Frontal cortex (tissue), 4 donors: ENCODE measurements around the gene FNBP1L. TPM values are rescaled to one million over a fixed set of nuclear protein-coding genes. Genes with fewer than 3 reads are reported as not detected.
"Not testable (repeated sequence)": the region's sequence is repeated elsewhere in the genome, so short reads cannot be mapped to it uniquely, and the experiment has no call there.

Experiments
- DNase-seq, 2 donors: peaks; one replicate each; pipeline ENCODE4 v3.0.0; 2012; ENCODE audit warnings: low spot score in 2 of 2
- FAIRE-seq: peaks from 2 replicates; lab custom pipeline; 2012; peaks lifted over from hg19 to GRCh38; lab: Jason Lieb, UNC
- total RNA-seq: library from RNA; depleted of rRNA; stranded (reverse); fragments of >200 nt; gene quantifications from one replicate; pipeline ENCODE4 v1.2.3, GENCODE V29; 2014
- donor health status: control.
- donor health status: control.
- donor health status: control.

Gene FNBP1L
- total RNA-seq, 1 donor from 2014 or later, result 254 TPM

- FAIRE-seq, result no peak
Observed at GRCh38 chr1:93442008-93442666, 5.8 kb upstream of the FNBP1L start.

GRCh38 chr1:93442741-93443140 is 5.2 kb upstream of the FNBP1L start:
- no peak for DNase-seq
- FAIRE-seq, result no peak

More at GRCh38 chr1:93442008-93442666, 5.8 kb upstream of the FNBP1L start:
- DNase-seq, result no peak

- DNase-seq (no peak), FAIRE-seq (no peak)
Observed at GRCh38 chr1:93443454-93443853, 4.5 kb upstream of the FNBP1L start.

GRCh38 chr1:93446837-93447451 is 974 bp upstream of the FNBP1L start:
- DNase-seq, result peak in 1 of 2 donors; percentile 32

GRCh38 chr1:93448292-93448982 is 519 bp downstream of the FNBP1L start:
- DNase-seq (peak; percentile 54 to 61), FAIRE-seq (no peak)

More at GRCh38 chr1:93446837-93447451, 974 bp upstream of the FNBP1L start:
- no peak for FAIRE-seq

- no peak for DNase-seq
- no peak for FAIRE-seq
Observed at GRCh38 chr1:93448983-93449804, 1.3 kb downstream of the FNBP1L start.

GRCh38 chr1:93450321-93450720 is 2.4 kb downstream of the FNBP1L start:
- DNase-seq (no peak), FAIRE-seq (no peak)

GRCh38 chr1:93453911-93454310 is 6.0 kb downstream of the FNBP1L start:
- no peak for FAIRE-seq
- DNase-seq, result no peak

- DNase-seq, result no peak
- FAIRE-seq, result no peak
Observed at GRCh38 chr1:93459126-93459525, 11.2 kb downstream of the FNBP1L start.

GRCh38 chr1:93461236-93461635 is 13.3 kb downstream of the FNBP1L start:
- DNase-seq (no peak), FAIRE-seq (no peak)

GRCh38 chr1:93463960-93464359 is 16.0 kb downstream of the FNBP1L start:
- FAIRE-seq (no peak), DNase-seq (no peak)

- not testable (repeated sequence) for DNase-seq, FAIRE-seq
Observed at GRCh38 chr1:93465371-93466082, 17.6 kb downstream of the FNBP1L start.

GRCh38 chr1:93467606-93468005 is 19.7 kb downstream of the FNBP1L start:
- FAIRE-seq (no peak), DNase-seq (no peak)

GRCh38 chr1:93468662-93469061 is 20.7 kb downstream of the FNBP1L start:
- no peak for FAIRE-seq
- no peak for DNase-seq

GRCh38 chr1:93469223-93469622 is 21.3 kb downstream of the FNBP1L start:
- not testable (repeated sequence) for FAIRE-seq, DNase-seq

- no peak for DNase-seq
- FAIRE-seq, result no peak
Observed at GRCh38 chr1:93471284-93471683, 23.4 kb downstream of the FNBP1L start.

- no peak for FAIRE-seq
Observed at GRCh38 chr1:93471911-93472310, 24.0 kb downstream of the FNBP1L start.

GRCh38 chr1:93474321-93474720 is 26.4 kb downstream of the FNBP1L start:
- DNase-seq (no peak), FAIRE-seq (no peak)

More at GRCh38 chr1:93471911-93472310, 24.0 kb downstream of the FNBP1L start:
- no peak for DNase-seq

- peak; percentile 34 for FAIRE-seq
- no peak for DNase-seq
Observed at GRCh38 chr1:93475681-93476080, 27.8 kb downstream of the FNBP1L start.
